ENCODE results near the gene PLEKHG3.

PLEKHG3 gene

GRCh38 chr14:64706119-64706592, 1.9 kb downstream of the PLEKHG3 start:
- DNase-seq (ENCODE audit: low read depth in 2 of 3, low spot score in 1 of 3) = no peak

- no peak for DNase-seq (ENCODE audit: low read depth in 2 of 3, low spot score in 1 of 3)
Observed at GRCh38 chr14:64706593-64707193, 2.5 kb downstream of the PLEKHG3 start.

GRCh38 chr14:64707661-64708060, 3.4 kb downstream of the PLEKHG3 start:
- DNase-seq (ENCODE audit: low read depth in 2 of 3, low spot score in 1 of 3) = no peak

GRCh38 chr14:64708148-64709004, 4.2 kb downstream of the PLEKHG3 start:
- DNase-seq (ENCODE audit: low read depth in 2 of 3, low spot score in 1 of 3) = no peak

GRCh38 chr14:64709126-64709525, 4.9 kb downstream of the PLEKHG3 start:
- DNase-seq (ENCODE audit: low read depth in 2 of 3, low spot score in 1 of 3) = no peak

GRCh38 chr14:64711039-64711438, 6.8 kb downstream of the PLEKHG3 start:
- DNase-seq (ENCODE audit: low read depth in 2 of 3, low spot score in 1 of 3) = no peak

- DNase-seq (ENCODE audit: low read depth in 2 of 3, low spot score in 1 of 3) = no peak
Observed at GRCh38 chr14:64713677-64714076, 9.5 kb downstream of the PLEKHG3 start.

GRCh38 chr14:64714432-64715025, 10.3 kb downstream of the PLEKHG3 start:
- DNase-seq (ENCODE audit: low read depth in 2 of 3, low spot score in 1 of 3) = no peak

- DNase-seq (ENCODE audit: low read depth in 2 of 3, low spot score in 1 of 3) = no peak
Observed at GRCh38 chr14:64715146-64715627, 11.0 kb downstream of the PLEKHG3 start.

- no peak for DNase-seq (ENCODE audit: low read depth in 2 of 3, low spot score in 1 of 3)
Observed at GRCh38 chr14:64715628-64716412, 11.6 kb downstream of the PLEKHG3 start.

- DNase-seq (ENCODE audit: low read depth in 2 of 3, low spot score in 1 of 3) = no peak
Observed at GRCh38 chr14:64717870-64718269, 13.6 kb downstream of the PLEKHG3 start.

- DNase-seq (ENCODE audit: low read depth in 2 of 3, low spot score in 1 of 3) = no peak
Observed at GRCh38 chr14:64718762-64719161, 14.5 kb downstream of the PLEKHG3 start.

GRCh38 chr14:64719601-64720000, 15.4 kb downstream of the PLEKHG3 start:
- no peak for DNase-seq (ENCODE audit: low read depth in 2 of 3, low spot score in 1 of 3)

GRCh38 chr14:64720131-64720576, 15.9 kb downstream of the PLEKHG3 start:
- no peak for DNase-seq (ENCODE audit: low read depth in 2 of 3, low spot score in 1 of 3)

GRCh38 chr14:64721391-64721791, 17.2 kb downstream of the PLEKHG3 start:
- DNase-seq (ENCODE audit: low read depth in 2 of 3, low spot score in 1 of 3) = no peak

GRCh38 chr14:64721899-64722298, 17.7 kb downstream of the PLEKHG3 start:
- no peak for DNase-seq (ENCODE audit: low read depth in 2 of 3, low spot score in 1 of 3)

- DNase-seq (ENCODE audit: low read depth in 2 of 3, low spot score in 1 of 3) = no peak
Observed at GRCh38 chr14:64722842-64723447, 18.7 kb downstream of the PLEKHG3 start.

- DNase-seq (ENCODE audit: low read depth in 2 of 3, low spot score in 1 of 3) = no peak
Observed at GRCh38 chr14:64723691-64724577, 19.7 kb downstream of the PLEKHG3 start.

- no peak for DNase-seq (ENCODE audit: low read depth in 2 of 3, low spot score in 1 of 3)
Observed at GRCh38 chr14:64724578-64724930, 20.3 kb downstream of the PLEKHG3 start.
